NCI-H1048 (cell line): ENCODE data around the gene HOPX.
"Not testable (repeated sequence)": the region's sequence is repeated elsewhere in the genome, so short reads cannot be mapped to it uniquely, and the experiment has no call there.

Experiments
- DNase-seq: peaks from one replicate; lab custom pipeline; 2025; lab: John Stamatoyannopoulos, UW

The HOPX gene

DNA sequence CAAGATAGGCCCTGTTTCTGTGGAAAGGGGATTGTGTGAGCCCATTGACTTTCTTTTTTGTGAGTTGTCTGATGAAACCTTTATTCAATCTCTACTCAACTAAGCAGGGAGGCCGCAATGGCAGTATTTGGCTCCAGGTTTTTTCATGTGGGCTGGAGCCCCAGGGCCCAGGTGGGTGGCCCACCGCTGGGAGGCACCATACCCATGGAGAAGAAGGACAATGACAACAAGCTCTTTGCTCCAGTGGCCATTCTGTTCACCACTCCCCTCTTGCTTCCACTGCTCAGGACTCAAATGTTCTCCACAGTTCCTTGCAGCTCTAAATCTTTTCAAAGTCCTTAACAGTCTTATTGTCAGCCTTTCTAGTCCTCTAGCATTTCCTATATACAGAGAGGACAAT, 54.1 kb downstream of the HOPX start:
- no peak for DNase-seq

DNA sequence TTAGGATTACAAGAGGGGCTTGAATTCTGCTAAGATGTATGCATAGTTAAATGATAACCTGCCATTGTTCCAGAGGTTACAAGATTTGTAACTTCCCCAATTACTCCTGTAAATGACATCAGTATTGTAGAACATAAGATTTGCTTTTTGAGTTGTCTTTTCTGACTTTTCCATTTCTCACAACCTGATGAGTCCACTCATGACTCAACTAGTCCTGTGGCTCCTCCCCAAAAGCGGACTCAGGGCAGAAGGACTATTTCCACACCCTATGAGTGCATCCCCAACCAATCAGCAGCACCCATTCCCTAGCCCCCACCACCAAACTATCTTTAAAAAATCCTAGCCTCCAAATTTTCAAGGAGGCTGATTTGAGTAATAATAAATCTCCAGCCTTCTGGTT, 54.7 kb downstream of the HOPX start:
- no peak for DNase-seq

DNA sequence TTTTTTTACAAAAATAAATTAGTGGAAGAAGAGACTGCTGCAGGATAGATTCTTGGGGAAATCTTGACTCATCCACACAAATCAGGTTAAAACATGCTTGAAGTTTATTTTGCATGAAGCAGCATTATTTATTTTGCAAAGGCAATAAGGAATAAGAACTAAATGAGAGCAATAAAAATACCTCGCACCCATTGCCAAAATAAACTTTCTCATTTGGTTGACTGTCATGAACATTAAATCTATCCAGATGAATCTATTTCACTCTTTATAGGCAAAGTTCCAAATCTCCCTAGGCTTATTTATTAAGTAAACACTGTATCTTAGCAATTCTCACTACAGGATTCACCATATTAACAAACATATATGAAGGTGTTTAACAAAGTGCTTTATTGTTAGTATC, 58.9 kb downstream of the HOPX start:
- peak; percentile 42 for DNase-seq

DNA sequence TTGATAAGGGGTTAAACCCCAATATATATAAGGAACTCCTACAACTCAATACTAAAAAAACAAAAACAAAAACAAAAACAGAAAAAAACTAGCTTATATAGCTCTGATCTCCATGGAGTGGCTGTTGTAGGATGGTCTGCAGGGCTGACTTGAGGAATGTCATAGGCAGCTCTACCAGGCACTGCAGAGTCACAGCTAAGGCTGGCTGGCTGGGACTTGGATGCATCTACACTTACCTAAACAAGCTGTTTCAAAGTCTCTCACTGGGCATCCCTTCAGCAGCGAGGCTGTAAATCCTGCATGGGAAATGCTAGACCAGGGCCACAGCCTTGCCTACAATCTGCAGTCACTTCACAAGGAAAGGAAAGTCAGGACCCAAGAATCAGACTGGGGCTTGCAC, 61.3 kb downstream of the HOPX start:
- no peak for DNase-seq

GRCh38 chr4:56619160-56619559, 61.9 kb downstream of the HOPX start:
- DNase-seq = no peak

DNA sequence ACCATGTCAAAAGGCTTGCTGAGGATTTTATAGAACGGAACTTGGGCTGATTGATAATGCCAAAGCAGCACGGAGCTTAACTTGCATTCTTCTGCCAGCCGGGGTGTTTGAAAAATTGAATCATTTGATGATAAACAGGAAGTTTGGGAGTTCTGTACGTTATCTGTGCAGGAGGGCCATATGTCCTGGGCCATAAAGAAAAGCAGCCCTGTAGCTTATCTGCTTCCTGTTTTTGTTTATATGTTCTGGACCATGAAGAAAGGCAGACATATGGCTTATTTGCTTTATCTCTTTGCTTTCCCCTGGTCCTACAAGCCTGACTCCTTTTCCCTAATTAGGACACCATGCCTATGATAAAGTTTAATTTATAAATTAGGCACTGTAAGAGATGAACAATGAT, 62.4 kb downstream of the HOPX start:
- DNase-seq = no peak

DNA sequence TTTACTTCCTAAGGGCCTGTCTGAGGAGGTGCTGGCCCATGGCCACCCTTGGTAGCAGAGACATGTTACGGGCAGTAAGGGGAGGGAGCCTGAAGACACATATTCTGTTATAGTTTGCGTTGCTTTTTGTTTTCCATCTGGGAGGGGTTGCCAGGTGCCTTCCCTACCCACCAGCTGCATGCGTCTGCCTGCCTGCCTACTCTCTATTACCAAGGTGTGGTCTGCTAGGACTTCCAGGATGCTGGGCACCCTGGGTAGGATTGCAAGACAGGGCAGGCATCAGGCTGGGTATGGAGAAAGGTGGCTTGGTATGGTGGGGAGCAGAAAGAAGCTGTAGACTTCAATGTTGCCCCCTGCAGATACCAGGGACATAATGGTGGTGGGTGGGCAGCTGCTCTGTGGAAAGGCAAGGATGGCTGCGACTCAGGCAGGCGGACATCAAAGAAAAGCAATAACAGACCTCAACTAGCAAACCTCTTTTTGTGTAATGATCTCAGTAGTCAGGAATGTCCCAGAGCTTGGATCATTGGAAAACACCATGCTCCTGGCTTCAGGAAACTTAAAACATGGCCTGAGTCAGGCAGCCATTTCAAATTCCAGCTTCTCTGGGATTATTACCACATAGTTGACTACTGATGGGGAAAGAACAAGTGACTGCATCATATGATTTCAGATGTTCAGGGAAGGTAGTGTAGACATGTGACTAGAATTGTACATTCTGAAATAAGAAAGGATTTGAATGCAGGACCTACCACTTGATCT, 67.8 kb downstream of the HOPX start:
- no peak for DNase-seq

DNA sequence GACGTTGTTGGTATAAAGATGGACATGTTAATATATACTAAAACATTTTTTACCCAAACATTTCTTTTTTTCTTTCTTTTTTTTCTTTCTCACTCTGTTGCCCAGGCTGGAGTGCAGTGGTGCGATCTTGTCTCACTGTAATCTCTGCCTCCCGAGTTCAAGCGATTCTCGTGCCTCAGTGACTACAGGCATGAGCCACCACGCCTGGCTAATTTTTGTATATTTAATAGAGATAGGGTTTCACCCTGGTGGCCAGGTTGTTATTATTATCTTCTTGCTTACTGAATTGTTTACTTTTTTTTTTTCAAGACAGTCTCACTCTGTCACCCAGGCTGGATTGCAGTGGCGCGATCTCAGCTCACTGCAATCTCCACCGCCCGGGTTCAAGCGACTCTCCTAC, 68.8 kb downstream of the HOPX start:
- no peak for DNase-seq

GRCh38 chr4:56611501-56611900, 69.6 kb downstream of the HOPX start:
- no peak for DNase-seq

GRCh38 chr4:56610170-56610569, 70.9 kb downstream of the HOPX start:
- not testable (repeated sequence) for DNase-seq

GRCh38 chr4:56607926-56608325, 73.2 kb downstream of the HOPX start:
- DNase-seq = no peak

DNA sequence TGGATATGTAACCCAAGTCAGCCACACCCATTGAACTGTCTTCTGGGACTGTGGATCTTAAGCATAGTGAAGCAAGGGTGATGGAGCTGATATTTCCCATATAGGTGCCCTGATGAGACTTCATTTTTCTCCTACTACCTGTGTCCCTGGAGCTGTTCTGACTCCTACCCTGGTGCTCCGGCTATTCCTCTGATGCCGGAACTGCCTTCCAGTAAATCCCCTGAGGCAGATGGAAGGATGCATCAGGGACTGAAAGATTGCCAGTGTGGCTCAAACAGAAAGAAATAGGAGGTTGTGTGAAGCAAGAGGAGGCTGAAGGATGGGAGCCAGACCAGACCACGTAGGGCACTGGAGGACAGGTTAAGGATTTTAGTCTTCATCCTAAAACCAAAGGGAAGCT, 74.7 kb downstream of the HOPX start:
- no peak for DNase-seq

DNA sequence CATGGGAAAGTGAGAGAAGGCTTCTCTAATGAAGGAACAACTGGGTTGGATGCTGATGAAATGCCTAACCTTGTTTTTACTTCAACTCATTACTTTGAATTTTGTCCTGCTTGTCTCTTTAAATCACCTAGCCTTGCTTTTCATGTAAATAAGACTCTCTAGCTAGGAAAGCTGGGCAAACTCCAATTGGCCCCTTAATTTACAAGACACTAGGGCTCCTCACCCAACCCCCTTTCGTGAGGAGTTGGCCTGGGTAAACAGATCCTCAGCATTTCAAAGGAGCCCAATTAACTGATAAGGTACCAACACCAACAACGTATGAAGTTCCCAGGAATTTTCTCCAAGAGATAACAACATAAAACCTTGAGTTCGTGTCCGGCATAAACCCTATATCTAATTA, 75.6 kb downstream of the HOPX start:
- not testable (repeated sequence) for DNase-seq

DNA sequence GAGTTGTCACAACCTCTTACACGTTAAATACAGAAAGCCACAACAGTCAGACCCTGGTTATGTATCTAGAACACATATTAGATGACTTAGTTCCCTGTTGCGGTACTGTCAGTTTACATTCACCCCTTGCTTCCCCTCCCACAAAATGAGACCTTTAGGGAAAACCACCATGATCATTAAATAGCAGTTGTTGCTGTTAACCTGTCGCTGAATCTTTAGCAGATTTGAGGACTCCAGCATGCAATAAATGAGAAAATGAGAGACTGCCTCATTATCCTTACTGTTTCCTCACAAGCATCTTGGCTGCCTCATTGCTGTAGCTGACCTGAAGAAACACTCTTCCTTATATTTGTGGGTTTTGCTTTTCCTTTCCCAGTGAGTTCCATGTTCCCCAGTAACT, 77.8 kb downstream of the HOPX start:
- no peak for DNase-seq
